Mucosa of stomach (tissue), 1 donor: Measurements from ENCODE around the gene SMAD9.

Source experiments
- H3K27me3 ChIP-seq: one replicate; pipeline ENCODE4 v1.7.0; 2013; ENCODE audit warnings: mild to moderate bottlenecking, low read length; ENCODE audit not compliant: control insufficient read depth, insufficient read depth
- H3K36me3 ChIP-seq: one replicate; pipeline ENCODE4 v1.7.0; 2013; ENCODE audit warnings: low read length; ENCODE audit not compliant: control insufficient read depth, insufficient read depth
- H3K4me1 ChIP-seq: one replicate; pipeline ENCODE4 v1.7.0; 2013; ENCODE audit warnings: mild to moderate bottlenecking, low read length; ENCODE audit not compliant: control insufficient read depth, insufficient read depth
- H3K4me3 ChIP-seq: one replicate; pipeline ENCODE4 v1.7.0; 2013; ENCODE audit warnings: low read length
- H3K9ac ChIP-seq: one replicate; pipeline ENCODE4 v1.7.0; 2013; ENCODE audit warnings: mild to moderate bottlenecking, low read length, moderate library complexity
- H3K9me3 ChIP-seq: one replicate; pipeline ENCODE4 v1.7.0; 2013; ENCODE audit warnings: mild to moderate bottlenecking, low read length, moderate library complexity; ENCODE audit not compliant: control insufficient read depth
- donor health status: Pancreatic carcinoma.

SMAD9 gene

DNA sequence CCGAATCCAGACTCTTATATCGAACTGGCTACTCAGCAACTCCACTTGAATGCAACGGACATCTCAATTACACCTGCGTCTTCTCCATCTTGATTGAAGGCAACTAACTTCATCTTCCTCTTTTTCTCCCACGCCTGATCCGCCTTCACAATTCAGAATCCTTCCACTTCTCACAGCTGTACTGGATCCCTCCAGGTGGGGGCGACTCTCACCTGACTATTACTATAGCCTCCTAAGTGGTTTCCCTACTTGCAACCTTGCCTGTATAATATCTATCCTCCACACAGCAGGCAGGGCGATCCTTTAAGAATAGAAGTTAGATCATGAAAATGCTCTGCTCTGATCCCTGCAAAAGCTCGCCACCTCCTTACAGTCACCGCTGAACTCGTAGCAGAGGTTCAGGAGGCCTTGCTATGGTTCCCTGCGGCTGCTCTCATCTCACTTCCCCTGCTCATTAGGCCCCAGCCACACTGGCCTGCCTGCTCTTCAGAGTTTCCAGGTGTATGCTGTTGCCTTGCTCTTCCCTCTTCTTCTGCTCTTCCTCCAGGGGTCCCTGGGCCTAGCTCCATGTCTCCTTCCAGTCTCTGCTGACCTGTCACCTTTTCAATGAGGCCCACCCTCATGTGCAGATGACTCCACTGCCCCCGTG lies 69.1 kb downstream of the SMAD9 start:
- H3K27me3 ChIP-seq: no peaks in the 10 kb centered on the region
- no peaks in the 10 kb centered on the region for H3K4me1 ChIP-seq
- H3K9me3 ChIP-seq: no peaks in the 10 kb centered on the region
- no peak overlapping the region for H3K4me3 ChIP-seq
- no peaks in the 10 kb centered on the region for H3K36me3 ChIP-seq
- no peak overlapping the region for H3K9ac ChIP-seq

DNA sequence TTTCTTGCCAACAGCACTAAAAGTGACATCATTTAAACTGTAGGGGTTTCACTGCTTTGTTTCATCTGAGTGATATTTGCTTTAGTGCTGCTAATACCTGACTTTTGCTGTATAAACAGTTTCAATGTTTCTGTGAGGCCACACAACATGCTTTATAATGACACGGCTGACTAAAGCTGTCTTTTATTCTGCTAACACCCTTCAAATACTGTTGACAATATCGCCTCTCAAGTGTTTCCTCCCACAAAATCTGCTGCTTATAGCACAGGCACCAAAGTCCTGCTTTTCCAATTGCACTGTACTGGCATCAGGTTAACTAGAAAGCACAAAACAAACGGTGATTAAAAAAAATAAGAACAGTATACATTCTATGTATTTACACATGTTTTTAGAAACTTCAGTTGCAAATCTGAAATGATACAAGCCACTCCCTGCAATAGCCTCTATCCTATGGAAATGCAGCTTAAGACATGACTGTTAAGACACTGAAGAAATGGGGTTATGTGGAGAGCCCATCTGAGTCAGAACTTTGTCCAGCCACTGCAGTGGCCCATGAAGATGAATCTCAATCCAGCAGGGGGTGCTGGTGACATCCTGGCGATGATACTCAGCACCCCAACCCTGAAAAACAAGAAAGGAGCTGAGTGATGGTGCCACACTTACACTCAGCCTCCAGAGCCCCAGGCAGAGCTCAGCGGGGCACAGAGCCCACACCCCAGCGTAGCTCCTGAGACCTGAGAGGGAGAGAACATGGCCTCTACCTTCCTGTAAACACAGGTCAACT lies 71.6 kb downstream of the SMAD9 start:
- no peak overlapping the region for H3K9ac ChIP-seq
- H3K36me3 ChIP-seq: no peaks in the 10 kb centered on the region
- H3K9me3 ChIP-seq: no peaks in the 10 kb centered on the region
- no peaks in the 10 kb centered on the region for H3K4me1 ChIP-seq
- H3K4me3 ChIP-seq: no peak overlapping the region
- H3K27me3 ChIP-seq: no peaks in the 10 kb centered on the region

DNA sequence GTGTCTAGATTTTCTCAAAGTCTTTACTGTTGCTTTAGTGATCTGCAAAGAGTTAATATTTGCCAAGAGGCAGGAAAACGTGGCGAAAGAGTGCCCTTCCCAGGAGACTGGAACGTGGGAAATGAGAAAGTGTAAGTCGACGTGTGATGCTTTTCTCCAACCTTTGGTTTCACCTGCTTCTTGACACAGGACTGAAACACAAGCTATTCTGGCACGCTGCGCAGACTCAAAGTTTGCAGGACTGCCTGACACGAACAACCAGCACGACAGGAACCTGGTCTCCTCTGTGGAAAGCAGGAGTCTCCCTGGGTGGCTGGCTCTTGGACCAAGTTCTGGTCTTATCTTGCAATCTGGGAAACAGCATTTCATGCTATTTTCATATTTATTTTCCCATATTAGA lies 72.4 kb downstream of the SMAD9 start:
- Histone ChIP-seq H3K36me3 (no peaks in the 10 kb centered on the region), H3K4me1 (no peaks in the 10 kb centered on the region), H3K9me3 (no peaks in the 10 kb centered on the region), H3K27me3 (no peaks in the 10 kb centered on the region), H3K9ac (no peak overlapping the region), H3K4me3 (no peak overlapping the region)

DNA sequence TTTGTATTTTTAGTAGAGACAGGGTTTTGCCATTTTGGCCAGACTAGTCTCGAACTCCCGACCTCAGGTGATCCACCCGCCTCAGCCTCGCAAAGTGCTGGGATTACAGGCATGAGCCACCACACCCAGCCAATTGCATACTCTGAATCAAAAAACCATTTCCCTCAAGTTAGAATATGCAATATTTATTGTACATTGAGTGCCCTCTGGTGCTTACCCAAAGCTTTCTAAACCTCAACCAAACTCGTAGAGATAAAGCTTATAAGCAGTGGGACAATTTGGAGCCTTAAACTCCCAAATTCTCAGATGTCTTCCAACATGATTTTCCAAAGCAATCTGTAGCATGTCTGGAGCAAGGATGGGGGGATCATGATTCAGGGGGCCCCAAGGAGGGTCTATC lies 78.6 kb downstream of the SMAD9 start:
- H3K4me1 ChIP-seq: no peaks in the 10 kb centered on the region
- H3K36me3 ChIP-seq: no peaks in the 10 kb centered on the region
- H3K9ac ChIP-seq: no peak overlapping the region
- no peaks in the 10 kb centered on the region for H3K9me3 ChIP-seq
- H3K27me3 ChIP-seq: no peaks in the 10 kb centered on the region
- H3K4me3 ChIP-seq: no peak overlapping the region

DNA sequence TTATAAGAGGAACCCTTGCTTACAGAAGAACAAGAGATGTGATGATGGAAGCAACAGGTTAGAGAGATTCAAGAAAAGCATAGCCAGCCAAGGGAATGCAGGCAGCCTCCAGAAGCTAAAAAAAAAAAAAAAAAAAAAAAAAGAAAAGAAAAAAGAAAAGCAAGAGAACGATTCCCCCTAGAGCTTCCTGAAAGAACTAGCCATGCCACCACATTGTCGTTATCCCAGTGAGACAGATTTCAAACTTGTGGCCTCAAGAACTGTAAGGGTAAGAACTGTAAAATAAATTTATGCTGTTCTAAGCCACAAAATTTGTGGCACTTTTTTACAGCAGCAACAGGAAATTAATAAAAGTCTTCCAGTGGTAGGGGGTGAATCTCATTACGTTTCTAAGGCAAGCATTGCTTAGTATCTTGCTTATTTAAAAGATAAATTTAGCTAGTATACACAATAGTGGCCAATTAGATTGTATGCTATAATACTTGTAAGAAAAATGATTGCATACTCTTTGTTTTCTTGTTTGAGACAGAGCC lies 79.3 kb downstream of the SMAD9 start:
- no peak overlapping the region for H3K4me3 ChIP-seq
- no peaks in the 10 kb centered on the region for H3K27me3 ChIP-seq
- H3K9ac ChIP-seq: no peak overlapping the region
- no peaks in the 10 kb centered on the region for H3K4me1 ChIP-seq
- no peaks in the 10 kb centered on the region for H3K9me3 ChIP-seq
- H3K36me3 ChIP-seq: no peaks in the 10 kb centered on the region

DNA sequence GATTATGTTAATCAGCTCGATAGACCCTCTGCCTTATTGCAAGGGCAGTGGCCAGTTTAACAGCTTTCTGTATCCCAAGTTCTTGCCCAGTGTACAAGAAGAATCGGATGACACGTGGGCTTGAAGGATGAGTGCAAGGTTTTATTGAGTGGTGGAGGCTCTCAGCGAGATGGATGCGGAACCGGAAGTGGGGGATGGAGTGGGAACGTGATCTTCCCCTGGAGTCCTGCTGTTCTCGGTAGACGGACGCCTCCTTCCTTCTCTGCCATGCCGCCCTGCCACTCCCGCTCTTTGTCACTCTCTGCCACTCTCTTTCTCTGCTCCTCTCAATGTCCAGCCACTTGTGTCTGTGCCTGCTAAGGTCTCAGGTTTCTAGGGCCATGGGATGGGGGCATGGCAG lies 80.1 kb downstream of the SMAD9 start:
- H3K36me3 ChIP-seq: no peaks in the 10 kb centered on the region
- H3K4me3 ChIP-seq: no peak overlapping the region
- H3K27me3 ChIP-seq: no peaks in the 10 kb centered on the region
- H3K4me1 ChIP-seq: no peaks in the 10 kb centered on the region
- no peak overlapping the region for H3K9ac ChIP-seq
- no peaks in the 10 kb centered on the region for H3K9me3 ChIP-seq

DNA sequence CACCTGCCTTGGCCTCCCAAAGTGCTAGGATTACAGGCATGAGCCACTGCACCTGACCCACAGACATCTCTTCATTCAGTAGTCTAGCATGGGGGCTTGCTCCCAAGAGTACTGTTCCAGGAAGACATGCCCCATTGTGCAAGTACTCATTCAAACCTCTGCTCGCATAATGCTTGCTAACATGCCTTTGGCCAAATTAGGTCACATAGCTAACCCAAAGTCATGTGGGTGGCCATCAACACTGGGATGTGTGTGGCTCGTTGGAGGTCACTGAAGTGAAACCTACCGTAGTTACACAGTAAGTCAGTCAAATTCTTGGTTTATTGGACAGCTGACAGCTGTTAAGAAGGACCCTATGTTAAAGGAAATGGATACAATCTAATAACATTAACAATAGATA lies 80.8 kb downstream of the SMAD9 start:
- Histone ChIP-seq H3K36me3 (no peaks in the 10 kb centered on the region), H3K4me1 (no peaks in the 10 kb centered on the region), H3K9ac (no peak overlapping the region), H3K27me3 (no peaks in the 10 kb centered on the region), H3K9me3 (no peaks in the 10 kb centered on the region), H3K4me3 (no peak overlapping the region)

DNA sequence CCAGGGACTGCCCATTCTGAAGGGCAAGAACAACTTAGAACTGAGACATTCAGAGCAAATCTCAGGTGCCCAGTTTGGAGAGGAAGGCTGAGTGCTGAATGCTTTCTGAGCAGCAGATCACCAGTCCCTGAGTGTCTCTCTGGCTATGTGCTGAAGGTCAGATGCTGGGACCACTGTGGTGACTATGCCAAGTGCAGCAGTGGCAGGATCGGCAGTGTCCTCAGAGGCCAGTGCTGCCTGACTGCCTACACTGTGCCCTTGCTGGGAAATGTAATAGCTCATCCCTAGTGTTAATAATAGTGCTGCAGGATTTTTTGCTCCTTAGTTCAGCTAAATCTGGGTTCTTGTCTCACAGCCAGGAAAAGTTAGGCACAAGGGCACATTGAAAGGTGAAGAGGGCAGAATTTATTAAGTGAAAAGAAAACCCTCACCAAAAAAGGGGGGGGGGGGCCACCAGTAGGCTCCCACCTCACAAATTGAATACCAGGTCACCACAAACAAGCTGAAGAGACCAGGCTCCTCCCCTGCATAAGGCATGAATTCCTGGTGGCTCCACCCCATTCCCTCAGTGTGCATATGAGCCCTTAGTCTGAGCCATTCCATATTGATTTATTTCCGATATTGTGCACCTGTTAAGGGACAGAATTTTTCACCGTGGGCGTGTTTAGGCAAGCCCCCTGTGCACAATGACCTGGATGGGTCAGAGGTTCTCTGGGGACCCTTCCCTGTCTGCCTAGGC lies 82.5 kb downstream of the SMAD9 start:
- no peaks in the 10 kb centered on the region for H3K4me1 ChIP-seq
- no peak overlapping the region for H3K4me3 ChIP-seq

DNA sequence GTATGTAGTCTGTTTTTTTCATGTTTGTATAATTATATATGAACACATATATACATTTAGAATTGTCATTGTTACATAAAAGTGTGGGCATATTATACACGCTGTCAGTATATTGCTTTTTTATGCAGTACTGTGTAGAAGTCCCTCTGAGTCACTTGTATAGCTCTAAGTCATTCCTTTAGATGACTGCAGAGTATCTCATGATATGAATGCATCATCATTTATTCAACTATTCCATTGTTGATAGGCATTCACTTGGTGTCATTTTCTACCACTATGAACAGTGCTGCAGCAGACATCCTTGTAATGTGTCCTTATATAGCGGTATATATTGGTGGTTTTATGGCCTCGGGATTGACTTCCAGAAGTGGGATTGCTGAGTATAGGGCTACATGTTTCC lies 85.7 kb downstream of the SMAD9 start:
- H3K4me1 ChIP-seq: no peaks in the 10 kb centered on the region
- H3K9ac ChIP-seq: no peak overlapping the region
- no peaks in the 10 kb centered on the region for H3K36me3 ChIP-seq
- H3K27me3 ChIP-seq: no peaks in the 10 kb centered on the region
- no peak overlapping the region for H3K4me3 ChIP-seq
- no peaks in the 10 kb centered on the region for H3K9me3 ChIP-seq

More for the DNA sequence above, 82.5 kb downstream of the SMAD9 start:
- Histone ChIP-seq H3K36me3 (no peaks in the 10 kb centered on the region), H3K27me3 (no peaks in the 10 kb centered on the region), H3K9ac (no peak overlapping the region), H3K9me3 (no peaks in the 10 kb centered on the region)

DNA sequence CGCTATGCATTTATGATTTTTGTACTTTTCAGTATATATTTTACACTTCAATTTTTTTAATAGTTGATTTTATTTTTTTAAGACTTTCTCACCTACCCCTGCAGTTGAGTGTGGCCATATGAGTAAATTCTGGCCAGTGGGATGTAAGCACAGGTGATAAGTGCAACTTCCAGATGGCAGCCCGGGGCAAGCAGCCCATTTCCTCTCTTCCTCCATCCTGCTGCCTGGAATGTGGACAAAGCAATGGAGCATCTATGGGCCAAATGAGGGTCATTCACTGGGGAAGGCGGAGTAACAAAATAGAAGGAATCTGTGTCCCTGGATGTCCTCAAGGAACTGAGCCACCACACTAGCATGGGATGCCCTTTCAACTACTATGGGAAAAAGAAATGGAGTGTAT lies 88.7 kb downstream of the SMAD9 start:
- H3K27me3 ChIP-seq: no peaks in the 10 kb centered on the region
- H3K9me3 ChIP-seq: no peaks in the 10 kb centered on the region
- H3K9ac ChIP-seq: no peak overlapping the region
- H3K4me1 ChIP-seq: no peaks in the 10 kb centered on the region
- H3K4me3 ChIP-seq: no peak overlapping the region
- no peaks in the 10 kb centered on the region for H3K36me3 ChIP-seq

DNA sequence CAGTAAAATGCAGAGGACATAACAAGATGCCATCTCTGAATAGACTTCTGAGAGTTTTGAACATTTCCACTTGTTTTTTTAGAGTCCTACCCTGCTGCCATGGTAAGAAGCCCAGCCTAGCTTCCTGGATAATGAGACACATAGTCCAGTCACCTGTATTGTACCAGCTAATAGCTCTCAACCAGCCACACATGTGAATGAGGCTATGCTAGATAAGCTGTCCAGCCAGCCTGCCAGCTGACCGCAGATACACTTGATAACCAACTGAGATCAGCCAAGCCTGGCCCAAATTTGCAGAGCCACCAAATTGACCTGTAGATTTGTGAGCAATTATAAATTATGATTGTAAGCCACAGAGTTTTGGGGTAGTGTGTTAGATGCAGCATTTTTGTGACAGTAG lies 90.3 kb downstream of the SMAD9 start:
- Histone ChIP-seq H3K9ac (no peak overlapping the region), H3K36me3 (no peaks in the 10 kb centered on the region), H3K9me3 (no peaks in the 10 kb centered on the region), H3K4me3 (no peak overlapping the region), H3K4me1 (peaks cover 4% of the 10 kb centered on the region), H3K27me3 (no peaks in the 10 kb centered on the region)

DNA sequence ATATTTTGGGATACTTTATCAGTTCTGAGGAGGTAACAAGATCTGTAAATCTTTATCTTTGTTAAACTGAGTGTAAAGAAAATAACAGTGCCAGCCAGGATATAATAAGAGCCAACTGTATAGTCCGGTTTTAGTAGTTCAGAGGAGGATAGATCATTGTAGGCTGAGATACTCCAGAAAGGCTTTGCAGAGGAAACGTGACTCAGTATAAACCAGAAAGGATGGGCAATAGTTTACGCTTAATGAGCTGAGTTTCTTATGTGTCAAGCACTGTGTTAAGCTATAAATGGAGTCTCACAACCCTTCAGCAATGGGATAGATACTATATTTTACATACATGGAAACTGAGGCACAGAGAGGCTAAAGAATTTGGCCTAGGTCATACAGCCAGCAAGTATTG lies 97.3 kb downstream of the SMAD9 start:
- Histone ChIP-seq H3K9me3 (no peaks in the 10 kb centered on the region), H3K4me3 (no peak overlapping the region), H3K4me1 (peaks cover 7% of the 10 kb centered on the region), H3K27me3 (no peaks in the 10 kb centered on the region), H3K36me3 (no peaks in the 10 kb centered on the region), H3K9ac (no peak overlapping the region)
